ENCODE results near the gene NPC1L1.

Gene NPC1L1

GRCh38 chr7:44549457-44549856 is 8.3 kb upstream of the NPC1L1 start:
- DNase-seq (ENCODE audit: low read depth, low spot score), result no peak
- no peaks in the 10 kb centered on the region for H3K27me3 ChIP-seq (ENCODE audit: insufficient read depth, insufficient read length)
- H3K9me3 ChIP-seq (ENCODE audit: insufficient read depth, low read length), result no peaks in the 10 kb centered on the region
- no peaks in the 10 kb centered on the region for H3K36me3 ChIP-seq (ENCODE audit: insufficient read depth, insufficient read length, low read length)
- TF ChIP-seq SUZ12 (IDR thresholded peaks at IDR 0.05; ENCODE audit: extremely low read depth, insufficient read depth, insufficient read length) (no peak), YY1 (IDR thresholded peaks at IDR 0.05; ENCODE audit: insufficient read depth, insufficient read length) (no peak), ZNF274 (IDR thresholded peaks at IDR 0.05; ENCODE audit: low read depth, low read length) (no peak)
- no peaks in the 10 kb centered on the region for H3K4me1 ChIP-seq (ENCODE audit: insufficient read depth, insufficient read length)
- no peak overlapping the region for H3K4me3 ChIP-seq (ENCODE audit: insufficient read length, low read depth)
- no peak overlapping the region for H3K9ac ChIP-seq (ENCODE audit: insufficient read length, low read depth)

- H3K9ac ChIP-seq (ENCODE audit: insufficient read length, low read depth), result no peak overlapping the region
- no peak for DNase-seq (ENCODE audit: low read depth, low spot score)
- no peak for TF ChIP-seq SUZ12 (IDR thresholded peaks at IDR 0.05; ENCODE audit: extremely low read depth, insufficient read depth, insufficient read length)
- no peak for TF ChIP-seq ZNF274 (IDR thresholded peaks at IDR 0.05; ENCODE audit: low read depth, low read length)
- no peak for TF ChIP-seq YY1 (IDR thresholded peaks at IDR 0.05; ENCODE audit: insufficient read depth, insufficient read length)
- H3K27me3 ChIP-seq (ENCODE audit: insufficient read depth, insufficient read length), result no peaks in the 10 kb centered on the region
- no peaks in the 10 kb centered on the region for H3K9me3 ChIP-seq (ENCODE audit: insufficient read depth, low read length)
- no peaks in the 10 kb centered on the region for H3K4me1 ChIP-seq (ENCODE audit: insufficient read depth, insufficient read length)
- no peaks in the 10 kb centered on the region for H3K36me3 ChIP-seq (ENCODE audit: insufficient read depth, insufficient read length, low read length)
- no peak overlapping the region for H3K4me3 ChIP-seq (ENCODE audit: insufficient read length, low read depth)
Observed at GRCh38 chr7:44548893-44549292, 7.8 kb upstream of the NPC1L1 start.

GRCh38 chr7:44547536-44548231 is 6.6 kb upstream of the NPC1L1 start:
- H3K9ac ChIP-seq (ENCODE audit: insufficient read length, low read depth), result peak overlapping the region; percentile 5
- TF ChIP-seq YY1 (IDR thresholded peaks at IDR 0.05; ENCODE audit: insufficient read depth, insufficient read length), result no peak
- no peak for TF ChIP-seq SUZ12 (IDR thresholded peaks at IDR 0.05; ENCODE audit: extremely low read depth, insufficient read depth, insufficient read length)
- TF ChIP-seq ZNF274 (IDR thresholded peaks at IDR 0.05; ENCODE audit: low read depth, low read length), result no peak

GRCh38 chr7:44541876-44542610 is 913 bp upstream of the NPC1L1 start:
- Histone ChIP-seq H3K9me3 (ENCODE audit: insufficient read depth, low read length) (no peaks in the 10 kb centered on the region), H3K4me1 (ENCODE audit: insufficient read depth, insufficient read length) (no peaks in the 10 kb centered on the region), H3K4me3 (ENCODE audit: insufficient read length, low read depth) (no peak overlapping the region), H3K27me3 (ENCODE audit: insufficient read depth, insufficient read length) (no peaks in the 10 kb centered on the region), H3K36me3 (ENCODE audit: insufficient read depth, insufficient read length, low read length) (no peaks in the 10 kb centered on the region), H3K9ac (ENCODE audit: insufficient read length, low read depth) (no peak overlapping the region)
- DNase-seq (ENCODE audit: low read depth, low spot score), result no peak
- TF ChIP-seq SUZ12 (IDR thresholded peaks at IDR 0.05; ENCODE audit: extremely low read depth, insufficient read depth, insufficient read length) (no peak), ZNF274 (IDR thresholded peaks at IDR 0.05; ENCODE audit: low read depth, low read length) (no peak), YY1 (IDR thresholded peaks at IDR 0.05; ENCODE audit: insufficient read depth, insufficient read length) (no peak)

More at GRCh38 chr7:44547536-44548231, 6.6 kb upstream of the NPC1L1 start:
- Histone ChIP-seq H3K4me3 (ENCODE audit: insufficient read length, low read depth) (no peak overlapping the region), H3K4me1 (ENCODE audit: insufficient read depth, insufficient read length) (no peaks in the 10 kb centered on the region), H3K9me3 (ENCODE audit: insufficient read depth, low read length) (no peaks in the 10 kb centered on the region), H3K27me3 (ENCODE audit: insufficient read depth, insufficient read length) (no peaks in the 10 kb centered on the region), H3K36me3 (ENCODE audit: insufficient read depth, insufficient read length, low read length) (no peaks in the 10 kb centered on the region)
- DNase-seq (ENCODE audit: low read depth, low spot score), result no peak

GRCh38 chr7:44540592-44541027 is 520 bp downstream of the NPC1L1 start:
- Histone ChIP-seq H3K9me3 (ENCODE audit: insufficient read depth, low read length) (no peaks in the 10 kb centered on the region), H3K27me3 (ENCODE audit: insufficient read depth, insufficient read length) (no peaks in the 10 kb centered on the region), H3K9ac (ENCODE audit: insufficient read length, low read depth) (no peak overlapping the region), H3K36me3 (ENCODE audit: insufficient read depth, insufficient read length, low read length) (no peaks in the 10 kb centered on the region), H3K4me1 (ENCODE audit: insufficient read depth, insufficient read length) (no peaks in the 10 kb centered on the region), H3K4me3 (ENCODE audit: insufficient read length, low read depth) (no peak overlapping the region)
- TF ChIP-seq YY1 (IDR thresholded peaks at IDR 0.05; ENCODE audit: insufficient read depth, insufficient read length) (no peak), SUZ12 (IDR thresholded peaks at IDR 0.05; ENCODE audit: extremely low read depth, insufficient read depth, insufficient read length) (no peak), ZNF274 (IDR thresholded peaks at IDR 0.05; ENCODE audit: low read depth, low read length) (no peak)
- no peak for DNase-seq (ENCODE audit: low read depth, low spot score)

GRCh38 chr7:44539669-44540506 is 1.2 kb downstream of the NPC1L1 start:
- Histone ChIP-seq H3K27me3 (ENCODE audit: insufficient read depth, insufficient read length) (no peaks in the 10 kb centered on the region), H3K4me3 (ENCODE audit: insufficient read length, low read depth) (no peak overlapping the region), H3K9me3 (ENCODE audit: insufficient read depth, low read length) (no peaks in the 10 kb centered on the region), H3K36me3 (ENCODE audit: insufficient read depth, insufficient read length, low read length) (no peaks in the 10 kb centered on the region), H3K4me1 (ENCODE audit: insufficient read depth, insufficient read length) (no peaks in the 10 kb centered on the region), H3K9ac (ENCODE audit: insufficient read length, low read depth) (no peak overlapping the region)
- TF ChIP-seq SUZ12 (IDR thresholded peaks at IDR 0.05; ENCODE audit: extremely low read depth, insufficient read depth, insufficient read length) (no peak), ZNF274 (IDR thresholded peaks at IDR 0.05; ENCODE audit: low read depth, low read length) (no peak), YY1 (IDR thresholded peaks at IDR 0.05; ENCODE audit: insufficient read depth, insufficient read length) (no peak)
- no peak for DNase-seq (ENCODE audit: low read depth, low spot score)
